ENCODE measurements around the gene GFOD1. TPM values are rescaled to one million over a fixed set of nuclear protein-coding genes. Genes with fewer than 3 reads are reported as not detected.

The GFOD1 gene
- polyA plus RNA-seq, 1 donor from 2014 or later, result 7.0 TPM

DNA sequence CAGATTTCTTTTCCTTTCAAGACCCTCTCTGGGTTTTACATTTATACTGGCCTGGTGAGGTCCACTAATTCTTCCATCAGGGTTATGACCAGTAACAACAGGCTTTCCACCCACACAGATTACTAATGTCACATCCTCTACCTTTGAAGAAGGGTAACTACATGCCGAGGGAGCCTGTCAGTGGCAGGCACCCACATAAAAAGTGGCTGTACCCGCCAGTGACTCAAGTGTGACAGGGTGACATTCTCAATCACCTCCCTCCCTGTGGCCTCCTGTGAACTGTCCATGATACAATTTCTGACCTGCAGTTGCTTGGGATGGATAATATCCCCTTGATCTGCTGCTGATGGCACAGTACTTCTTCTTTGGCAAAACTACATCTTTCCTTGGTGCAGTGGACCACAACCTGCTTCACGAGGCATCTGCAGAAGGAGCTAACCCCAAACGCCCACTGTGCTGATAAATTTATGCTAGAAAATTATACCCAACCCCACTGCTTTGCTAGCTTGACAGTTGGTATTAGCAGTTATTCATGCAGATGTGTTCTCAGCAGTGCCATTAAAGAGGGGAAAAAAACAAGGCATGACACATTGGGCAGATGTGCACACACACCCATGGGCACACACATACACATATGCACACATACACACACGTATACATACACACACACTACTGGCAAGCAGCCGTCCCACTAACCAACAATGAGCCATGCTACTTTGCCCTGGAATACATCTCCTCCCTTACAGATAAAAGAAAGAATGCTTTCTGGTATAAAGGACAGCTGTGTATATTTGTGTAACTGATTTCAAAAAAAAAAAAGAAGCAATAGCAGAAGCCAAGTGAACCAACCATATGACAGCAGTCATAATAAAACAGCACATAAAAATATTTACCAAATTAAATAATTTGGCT, 20.8 kb downstream of the GFOD1 start:
- Histone ChIP-seq H4K20me1 (ENCODE audit: insufficient read depth) (no peaks in the 10 kb centered on the region), H3K9ac (ENCODE audit: low read length) (no peak overlapping the region), H3K79me2 (replicated peaks; ENCODE audit: insufficient read depth, low read length) (no peaks in the 10 kb centered on the region), H3K4me2 (ENCODE audit: low read length) (no peak overlapping the region), H3K27me3 (ENCODE audit: insufficient read depth, low read depth, low read length) (no peaks in the 10 kb centered on the region), H3K9me3 (ENCODE audit: low read length) (no peaks in the 10 kb centered on the region), H2AFZ (ENCODE audit: low read depth, low read length) (no peak overlapping the region), H3K27ac (ENCODE audit: low read length) (no peak overlapping the region), H3K4me3 (ENCODE audit: low read length) (no peak overlapping the region), H3K36me3 (ENCODE audit: insufficient read depth, low read length) (peaks cover 6% of the 10 kb centered on the region), H3K9me2 (ENCODE audit: insufficient read depth, low read length) (no peaks in the 10 kb centered on the region), H3F3A (ENCODE audit: insufficient read depth, low read length, poor library complexity, severe bottlenecking) (no peaks in the 10 kb centered on the region)
- TF ChIP-seq EP300 (conservative IDR thresholded peaks at IDR 0.05; ENCODE audit: poor library complexity, severe bottlenecking), result no peak
- TF ChIP-seq RAD21 (conservative IDR thresholded peaks at IDR 0.05), result no peak
- TF ChIP-seq, protein P1, sequence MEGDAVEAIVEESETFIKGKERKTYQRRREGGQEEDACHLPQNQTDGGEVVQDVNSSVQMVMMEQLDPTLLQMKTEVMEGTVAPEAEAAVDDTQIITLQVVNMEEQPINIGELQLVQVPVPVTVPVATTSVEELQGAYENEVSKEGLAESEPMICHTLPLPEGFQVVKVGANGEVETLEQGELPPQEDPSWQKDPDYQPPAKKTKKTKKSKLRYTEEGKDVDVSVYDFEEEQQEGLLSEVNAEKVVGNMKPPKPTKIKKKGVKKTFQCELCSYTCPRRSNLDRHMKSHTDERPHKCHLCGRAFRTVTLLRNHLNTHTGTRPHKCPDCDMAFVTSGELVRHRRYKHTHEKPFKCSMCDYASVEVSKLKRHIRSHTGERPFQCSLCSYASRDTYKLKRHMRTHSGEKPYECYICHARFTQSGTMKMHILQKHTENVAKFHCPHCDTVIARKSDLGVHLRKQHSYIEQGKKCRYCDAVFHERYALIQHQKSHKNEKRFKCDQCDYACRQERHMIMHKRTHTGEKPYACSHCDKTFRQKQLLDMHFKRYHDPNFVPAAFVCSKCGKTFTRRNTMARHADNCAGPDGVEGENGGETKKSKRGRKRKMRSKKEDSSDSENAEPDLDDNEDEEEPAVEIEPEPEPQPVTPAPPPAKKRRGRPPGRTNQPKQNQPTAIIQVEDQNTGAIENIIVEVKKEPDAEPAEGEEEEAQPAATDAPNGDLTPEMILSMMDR (IDR thresholded peaks at IDR 0.05; ENCODE audit: poor library complexity, severe bottlenecking), result no peak
- TF ChIP-seq MXI1 (conservative IDR thresholded peaks at IDR 0.05; ENCODE audit: poor library complexity, severe bottlenecking), result no peak
- TF ChIP-seq TAF1 (IDR thresholded peaks at IDR 0.05; ENCODE audit: low read depth), result no peak
- TF ChIP-seq, protein P2, sequence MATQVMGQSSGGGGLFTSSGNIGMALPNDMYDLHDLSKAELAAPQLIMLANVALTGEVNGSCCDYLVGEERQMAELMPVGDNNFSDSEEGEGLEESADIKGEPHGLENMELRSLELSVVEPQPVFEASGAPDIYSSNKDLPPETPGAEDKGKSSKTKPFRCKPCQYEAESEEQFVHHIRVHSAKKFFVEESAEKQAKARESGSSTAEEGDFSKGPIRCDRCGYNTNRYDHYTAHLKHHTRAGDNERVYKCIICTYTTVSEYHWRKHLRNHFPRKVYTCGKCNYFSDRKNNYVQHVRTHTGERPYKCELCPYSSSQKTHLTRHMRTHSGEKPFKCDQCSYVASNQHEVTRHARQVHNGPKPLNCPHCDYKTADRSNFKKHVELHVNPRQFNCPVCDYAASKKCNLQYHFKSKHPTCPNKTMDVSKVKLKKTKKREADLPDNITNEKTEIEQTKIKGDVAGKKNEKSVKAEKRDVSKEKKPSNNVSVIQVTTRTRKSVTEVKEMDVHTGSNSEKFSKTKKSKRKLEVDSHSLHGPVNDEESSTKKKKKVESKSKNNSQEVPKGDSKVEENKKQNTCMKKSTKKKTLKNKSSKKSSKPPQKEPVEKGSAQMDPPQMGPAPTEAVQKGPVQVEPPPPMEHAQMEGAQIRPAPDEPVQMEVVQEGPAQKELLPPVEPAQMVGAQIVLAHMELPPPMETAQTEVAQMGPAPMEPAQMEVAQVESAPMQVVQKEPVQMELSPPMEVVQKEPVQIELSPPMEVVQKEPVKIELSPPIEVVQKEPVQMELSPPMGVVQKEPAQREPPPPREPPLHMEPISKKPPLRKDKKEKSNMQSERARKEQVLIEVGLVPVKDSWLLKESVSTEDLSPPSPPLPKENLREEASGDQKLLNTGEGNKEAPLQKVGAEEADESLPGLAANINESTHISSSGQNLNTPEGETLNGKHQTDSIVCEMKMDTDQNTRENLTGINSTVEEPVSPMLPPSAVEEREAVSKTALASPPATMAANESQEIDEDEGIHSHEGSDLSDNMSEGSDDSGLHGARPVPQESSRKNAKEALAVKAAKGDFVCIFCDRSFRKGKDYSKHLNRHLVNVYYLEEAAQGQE (IDR thresholded peaks at IDR 0.05; ENCODE audit: borderline replicate concordance), result no peak
- no peak for TF ChIP-seq POLR2AphosphoS5 (IDR thresholded peaks at IDR 0.05)
- TF ChIP-seq EZH2 (IDR thresholded peaks at IDR 0.05; ENCODE audit: borderline replicate concordance, insufficient read depth, low read length, poor library complexity, severe bottlenecking), result no peak
- no peak for TF ChIP-seq SMC3 (conservative IDR thresholded peaks at IDR 0.05; ENCODE audit: poor library complexity)

DNA sequence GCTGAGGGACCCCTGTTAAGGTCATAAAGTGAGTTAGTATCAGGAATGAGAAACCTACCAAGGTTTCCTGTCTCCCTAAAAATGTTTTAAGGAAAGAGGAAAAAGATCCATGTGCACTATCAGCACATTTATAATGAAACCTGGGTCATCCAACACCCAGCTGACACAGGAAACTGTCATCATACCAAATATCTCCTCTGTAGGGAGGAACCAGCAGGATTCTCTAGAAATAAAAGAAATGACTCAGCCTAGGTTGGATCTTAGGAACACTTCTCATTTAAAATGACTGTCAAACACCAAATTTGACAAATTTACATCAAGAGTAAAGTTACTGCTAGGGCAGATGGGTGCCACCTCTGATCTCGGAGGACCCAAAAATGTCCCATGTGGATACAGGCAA, 21.7 kb downstream of the GFOD1 start:
- no peaks in the 10 kb centered on the region for H3K9me2 ChIP-seq (ENCODE audit: insufficient read depth, low read length)
- no peak for TF ChIP-seq POLR2AphosphoS5 (IDR thresholded peaks at IDR 0.05)
- TF ChIP-seq MXI1 (conservative IDR thresholded peaks at IDR 0.05; ENCODE audit: poor library complexity, severe bottlenecking), result no peak
- H4K20me1 ChIP-seq (ENCODE audit: insufficient read depth), result no peaks in the 10 kb centered on the region
- H3K9me3 ChIP-seq (ENCODE audit: low read length), result no peaks in the 10 kb centered on the region
- no peak overlapping the region for H3K9ac ChIP-seq (ENCODE audit: low read length)
- H3K27me3 ChIP-seq (ENCODE audit: insufficient read depth, low read depth, low read length), result no peaks in the 10 kb centered on the region
- no peak overlapping the region for H2AFZ ChIP-seq (ENCODE audit: low read depth, low read length)
- no peak overlapping the region for H3K4me3 ChIP-seq (ENCODE audit: low read length)
- no peaks in the 10 kb centered on the region for H3F3A ChIP-seq (ENCODE audit: insufficient read depth, low read length, poor library complexity, severe bottlenecking)
- no peak overlapping the region for H3K4me2 ChIP-seq (ENCODE audit: low read length)
- peaks cover 6% of the 10 kb centered on the region for H3K36me3 ChIP-seq (ENCODE audit: insufficient read depth, low read length)
- no peaks in the 10 kb centered on the region for H3K79me2 ChIP-seq (replicated peaks; ENCODE audit: insufficient read depth, low read length)
- no peak overlapping the region for H3K27ac ChIP-seq (ENCODE audit: low read length)
